GM18867 (cell line): ENCODE measurements around the gene RIIAD1.
"Not testable (repeated sequence)": the region's sequence is repeated elsewhere in the genome, so short reads cannot be mapped to it uniquely, and the experiment has no call there.

ENCODE experiments used
- ATAC-seq: cut with Tn5 transposase; IDR thresholded peaks from one replicate; pipeline ENCODE4 v1.9.1; 2021; ENCODE audit warnings: mild to moderate bottlenecking, moderate library complexity; ENCODE audit not compliant: unreplicated experiment

RIIAD1 gene, protein sequence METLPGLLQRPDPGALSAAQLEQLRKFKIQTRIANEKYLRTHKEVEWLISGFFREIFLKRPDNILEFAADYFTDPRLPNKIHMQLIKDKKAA

DNA sequence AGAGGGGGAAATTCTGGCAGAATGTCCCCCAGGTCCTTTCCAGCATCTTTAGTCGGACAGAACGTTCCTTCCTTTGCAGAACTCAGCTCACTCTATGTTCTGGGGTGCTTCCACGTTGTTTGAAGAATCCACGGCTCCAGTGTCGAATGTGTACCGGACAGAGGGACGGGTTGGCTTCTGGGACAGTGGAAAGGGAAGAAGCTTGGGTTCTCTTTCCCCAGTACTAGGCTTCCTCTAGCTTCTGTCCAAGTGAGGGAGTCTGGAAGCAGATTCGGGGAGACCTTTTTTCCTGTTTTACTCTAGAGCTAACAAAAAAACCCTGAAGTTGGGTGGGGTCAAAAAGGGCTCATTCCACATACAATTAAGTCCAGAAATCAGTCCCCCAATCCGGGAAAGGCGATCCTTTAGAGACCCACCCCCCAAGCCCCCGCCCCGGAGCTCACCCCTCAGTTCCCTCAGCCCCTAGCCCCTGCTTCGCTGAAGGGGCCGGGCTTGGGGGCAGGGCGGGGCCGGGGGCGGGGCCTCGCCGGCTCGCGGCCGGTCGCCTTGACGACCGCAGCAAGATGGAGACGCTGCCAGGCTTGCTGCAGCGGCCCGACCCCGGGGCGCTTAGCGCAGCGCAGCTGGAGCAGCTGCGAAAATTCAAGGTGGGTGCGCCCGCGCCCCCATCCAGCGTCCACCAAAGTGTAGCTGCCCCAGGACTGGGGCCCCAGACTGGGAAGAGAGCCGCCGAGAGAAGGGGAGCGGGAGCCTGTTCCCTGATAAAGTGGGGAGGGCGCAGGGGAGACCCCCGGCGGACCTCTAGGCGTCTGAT, at the start of gene RIIAD1:
Gene RIIAD1, plus strand, starts transcription at position 549 of the 814 bp plus-strand sequence. Its CDS starts 15 bp downstream, at position 564.
- no peak for ATAC-seq

DNA sequence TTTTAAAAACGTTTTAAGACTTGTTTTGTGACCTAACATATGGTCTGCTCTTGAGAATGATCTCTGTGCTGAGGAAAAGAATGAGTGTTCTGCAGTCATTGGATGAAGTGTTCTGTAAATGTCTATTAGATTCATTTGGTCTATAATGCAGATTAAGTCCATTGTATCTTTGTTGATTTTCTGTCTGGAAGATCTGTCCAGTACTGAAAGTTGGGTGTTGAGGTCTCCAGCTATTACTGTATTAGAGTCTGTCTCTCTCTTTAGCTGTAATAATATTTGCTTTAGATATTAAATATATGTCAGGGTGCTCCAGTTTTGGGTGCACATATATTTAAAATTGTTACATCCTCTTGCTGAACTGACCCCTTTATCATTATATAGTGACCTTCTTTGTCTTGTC, 47.9 kb upstream of the RIIAD1 start:
- no peak for ATAC-seq

DNA sequence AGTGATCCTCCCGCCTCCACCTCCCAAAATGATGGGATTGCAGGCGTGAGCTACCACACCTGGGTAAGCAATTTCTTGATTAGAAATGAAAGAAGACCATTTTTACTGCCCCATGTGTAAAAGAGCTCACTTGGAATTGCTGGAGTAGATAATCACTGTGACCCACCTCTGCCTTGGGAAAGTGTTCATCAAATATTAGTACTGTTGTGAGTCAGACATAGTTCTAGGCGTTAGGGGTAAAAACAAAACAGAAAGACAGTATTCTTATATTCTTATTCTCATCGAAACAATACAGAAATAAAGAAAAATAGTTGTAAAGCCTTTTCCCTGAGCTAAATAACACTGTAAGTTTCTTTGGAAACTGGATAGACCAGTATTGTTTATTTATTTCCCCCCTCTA, 40.9 kb upstream of the RIIAD1 start:
- ATAC-seq, result no peak

DNA sequence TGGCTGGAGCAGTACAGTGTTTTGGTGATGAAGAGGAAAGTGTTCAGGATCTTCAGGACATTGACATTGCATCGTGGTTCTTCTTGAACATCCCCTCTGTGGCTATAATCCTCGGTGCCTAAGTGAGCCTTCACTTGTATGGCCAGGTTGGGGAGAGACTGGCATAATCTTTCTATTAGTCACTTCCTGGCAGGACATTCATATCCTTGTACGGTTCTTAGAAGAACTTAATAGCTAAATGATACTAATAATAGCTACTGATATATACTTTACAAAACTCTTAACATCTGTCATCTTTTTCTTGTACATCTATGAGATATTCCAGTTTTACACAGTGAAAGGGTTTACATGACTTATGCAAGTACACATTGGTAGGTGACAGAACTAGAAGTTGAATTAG, 40.5 kb upstream of the RIIAD1 start:
- no peak for ATAC-seq

DNA sequence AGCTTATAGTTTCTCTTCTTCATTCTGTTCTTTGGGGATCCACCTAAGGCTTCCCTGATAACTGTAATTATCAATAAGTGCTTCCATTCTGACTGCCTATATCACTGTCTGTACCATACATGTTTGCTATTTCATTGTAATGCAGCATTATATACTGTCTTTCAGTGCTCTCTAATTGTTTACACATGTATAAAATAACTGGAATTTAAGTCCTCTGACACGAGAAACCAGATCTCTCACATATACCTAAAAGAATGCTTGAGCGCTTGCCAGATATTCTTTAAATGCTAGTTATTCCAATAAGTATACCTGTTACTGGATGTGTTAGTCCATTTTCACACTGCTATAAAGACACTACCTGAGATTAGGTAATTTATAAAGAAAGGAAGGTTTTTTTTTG, 39.4 kb upstream of the RIIAD1 start:
- ATAC-seq, result no peak

DNA sequence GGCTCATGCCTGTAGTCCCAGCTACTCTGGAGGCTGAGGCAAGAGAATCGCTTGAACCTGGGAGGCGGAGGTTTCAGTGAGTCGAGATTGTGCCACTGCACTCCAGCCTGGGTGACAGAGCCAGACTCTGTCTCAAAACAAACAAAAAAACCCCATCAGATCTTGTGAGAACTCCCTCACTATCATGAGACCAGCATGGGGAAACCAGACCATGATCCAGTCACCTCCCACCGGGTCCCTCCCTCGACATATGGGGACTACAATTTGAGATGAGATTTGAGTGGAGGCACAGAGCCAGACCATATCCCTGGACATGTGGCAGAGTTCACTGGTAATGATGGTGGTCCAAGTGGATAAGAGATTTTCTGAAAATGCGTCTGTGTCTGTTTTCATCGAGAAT, 38.4 kb upstream of the RIIAD1 start:
- not testable (repeated sequence) for ATAC-seq

DNA sequence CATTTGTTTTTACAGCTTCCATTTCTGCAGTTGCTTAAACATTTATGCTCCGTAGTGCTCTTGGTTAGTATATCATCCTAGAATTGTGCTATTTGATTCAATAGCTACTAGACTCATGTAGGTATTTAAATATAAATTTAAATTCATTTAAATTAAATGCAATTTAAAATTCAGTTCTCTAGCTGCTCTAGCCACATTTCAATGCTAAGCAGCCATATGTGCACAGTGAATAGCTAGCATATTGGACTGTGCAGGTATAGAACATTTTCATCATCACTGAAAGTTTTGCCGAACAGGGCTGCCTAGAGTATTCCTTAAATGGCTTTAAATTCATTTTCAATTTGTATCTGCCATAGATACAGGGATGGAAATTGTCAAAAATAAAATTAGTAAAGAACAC, 37.2 kb upstream of the RIIAD1 start:
- no peak for ATAC-seq

DNA sequence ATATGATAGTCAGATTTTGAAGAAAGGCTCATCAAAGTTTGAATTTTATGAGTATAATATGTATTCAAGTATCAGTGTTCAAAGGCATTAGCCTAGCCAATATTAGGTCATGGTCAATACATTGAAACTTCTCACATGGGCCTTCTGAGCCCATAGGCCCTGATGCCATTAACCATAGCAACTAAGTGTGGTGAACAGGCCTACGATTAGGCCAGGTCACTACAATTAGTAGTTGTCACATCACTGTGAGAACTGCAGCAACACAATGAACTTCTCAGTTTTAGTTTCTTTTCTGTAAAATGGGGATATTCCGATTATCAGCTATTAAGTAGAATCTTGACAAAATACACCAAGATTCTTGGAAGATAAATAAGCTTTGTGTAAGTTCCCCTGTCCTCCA, 34.8 kb upstream of the RIIAD1 start:
- no peak for ATAC-seq

DNA sequence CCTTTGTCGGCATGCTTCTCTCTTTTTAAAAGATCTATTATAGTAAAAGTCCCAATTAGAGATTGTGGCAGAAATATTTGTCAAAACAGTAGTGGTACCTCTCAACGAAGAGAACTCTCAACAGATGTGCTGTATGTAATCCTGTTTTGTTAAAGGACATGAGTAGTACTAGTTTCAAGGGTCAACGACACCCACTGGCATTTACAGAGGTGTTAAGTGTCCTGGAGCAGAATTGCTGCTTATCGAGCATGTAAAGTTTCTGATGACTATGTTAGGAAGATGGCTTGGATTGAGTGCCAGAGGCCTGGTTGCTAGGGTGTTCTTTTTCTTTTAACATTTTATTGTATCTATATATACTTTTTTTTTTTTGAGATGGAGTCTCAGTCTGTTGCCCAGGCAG, 31.8 kb upstream of the RIIAD1 start:
- ATAC-seq, result no peak

DNA sequence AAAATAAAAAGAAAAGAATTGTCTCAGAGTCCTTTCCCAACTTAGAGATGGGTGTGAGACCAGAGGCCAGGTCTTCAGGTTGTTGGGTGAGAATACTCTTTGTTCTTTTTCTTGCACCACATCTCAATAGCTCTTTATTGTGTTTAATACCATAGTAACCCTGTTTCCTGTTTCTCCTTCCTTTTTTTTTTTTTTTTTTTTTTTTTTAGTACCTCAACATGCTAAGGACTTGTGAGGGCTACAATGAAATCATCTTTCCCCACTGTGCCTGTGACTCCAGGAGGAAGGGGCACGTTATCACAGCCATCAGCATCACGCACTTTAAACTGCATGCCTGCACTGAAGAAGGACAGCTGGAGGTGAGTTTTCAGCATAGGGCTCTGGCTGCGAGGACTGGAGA, 29.1 kb upstream of the RIIAD1 start:
- ATAC-seq, result no peak

DNA sequence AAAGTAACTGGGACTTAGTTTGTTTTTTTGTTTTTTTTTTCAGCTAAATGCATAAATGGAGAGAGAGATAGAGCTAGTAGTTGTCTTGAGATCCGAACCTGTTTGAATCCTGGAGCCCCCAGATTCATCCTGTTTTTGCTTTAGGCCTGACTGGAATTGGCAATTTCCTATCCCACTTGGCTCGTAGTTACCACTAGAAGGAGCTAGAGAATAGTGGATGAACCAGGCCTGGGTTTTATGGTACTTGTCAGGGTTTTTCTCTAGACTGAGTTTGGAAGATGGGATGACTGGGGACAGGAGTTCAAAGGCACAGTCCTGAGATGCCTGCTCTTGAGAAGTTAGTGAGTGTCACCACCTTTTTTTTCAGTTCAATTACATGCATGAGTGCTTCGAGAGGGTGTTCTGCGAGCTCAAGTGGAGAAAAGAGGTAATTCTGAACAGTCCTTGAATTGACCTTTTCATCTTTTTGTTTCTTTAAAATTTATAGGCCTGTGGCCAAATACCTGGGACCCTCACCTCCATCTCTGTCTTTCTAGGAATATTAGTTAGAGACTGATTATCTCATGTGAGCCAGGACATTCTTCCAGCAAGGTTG, 28.2 kb upstream of the RIIAD1 start:
- ATAC-seq, result no peak

DNA sequence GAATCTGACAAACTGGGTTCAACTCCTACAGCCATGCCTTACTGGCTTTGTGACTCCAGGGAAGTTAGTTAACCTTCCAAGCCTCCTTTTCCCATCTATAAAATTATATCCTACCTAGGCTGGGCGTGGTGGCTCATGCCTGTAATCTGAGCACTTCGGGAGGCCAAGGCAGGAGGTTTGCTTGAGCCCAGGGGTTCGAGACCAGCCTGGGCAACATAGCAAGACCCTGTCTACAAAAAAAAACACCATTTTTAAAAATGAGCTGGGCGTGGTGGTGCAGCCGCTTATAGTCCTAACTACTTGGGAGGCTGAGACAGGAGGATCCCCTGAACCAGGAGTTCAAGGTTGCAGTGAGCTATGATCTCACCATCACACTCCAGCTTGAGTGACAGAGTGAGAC, 19.8 kb upstream of the RIIAD1 start:
- no peak for ATAC-seq

DNA sequence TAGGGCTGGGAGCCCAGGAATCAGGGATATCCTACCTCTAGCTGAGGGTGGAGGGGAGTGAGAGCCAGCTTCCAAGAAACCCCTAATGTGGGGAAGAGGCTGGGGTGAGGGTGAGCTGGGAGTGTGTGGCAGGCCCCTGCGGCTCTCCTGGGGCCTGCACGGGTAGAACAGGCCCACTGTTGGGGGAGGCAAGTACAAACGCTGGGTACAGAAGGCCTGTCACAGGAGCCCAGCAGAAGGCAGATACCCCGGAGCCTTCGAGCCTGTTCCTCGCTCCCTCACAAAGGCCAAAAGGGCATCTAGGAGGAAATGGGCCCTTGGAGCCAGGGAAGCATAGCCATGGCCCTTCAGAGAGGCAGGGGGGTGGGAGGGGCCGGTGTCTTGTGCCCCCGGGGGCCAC, 18.4 kb upstream of the RIIAD1 start:
- ATAC-seq, result no peak

DNA sequence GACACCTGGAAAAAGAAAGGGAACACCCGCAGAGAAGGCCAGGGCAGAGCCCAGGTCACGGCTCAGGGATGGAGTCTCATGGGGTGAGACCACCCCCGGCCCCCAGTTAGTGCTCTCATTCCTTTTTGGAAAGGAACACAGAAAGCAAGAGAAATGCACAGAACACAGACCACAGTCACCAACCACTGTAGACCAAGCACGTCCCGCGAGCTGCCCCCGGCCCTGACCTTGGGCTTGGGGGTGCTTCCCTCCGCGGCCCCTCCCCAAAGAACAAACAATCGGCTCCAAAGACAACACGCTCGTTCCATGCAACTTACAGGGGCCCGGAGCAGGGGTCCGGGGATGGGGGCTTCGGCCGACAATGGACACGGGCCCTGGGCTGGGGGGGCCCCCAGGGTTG, 17.5 kb upstream of the RIIAD1 start:
- ATAC-seq, result no peak

DNA sequence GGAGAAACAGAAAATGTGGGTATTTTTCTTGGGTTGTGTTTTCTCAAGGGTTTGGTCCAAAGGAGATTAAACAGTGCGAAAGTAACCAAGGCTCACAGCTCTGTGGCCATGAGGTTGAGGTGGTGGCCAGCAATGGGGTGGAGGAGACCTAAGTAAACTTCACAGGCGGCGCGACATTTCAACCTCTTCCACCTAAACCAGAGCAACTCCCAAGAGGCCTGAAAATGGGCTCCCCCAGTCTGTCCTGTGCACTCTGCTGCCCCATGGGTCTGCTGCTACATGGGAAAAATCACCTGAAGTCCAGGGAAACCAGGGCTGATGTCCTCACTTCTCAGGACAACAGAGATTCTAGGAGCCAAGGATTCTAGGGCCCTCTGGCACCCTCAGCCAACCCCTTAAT, 17.1 kb upstream of the RIIAD1 start:
- no peak for ATAC-seq

DNA sequence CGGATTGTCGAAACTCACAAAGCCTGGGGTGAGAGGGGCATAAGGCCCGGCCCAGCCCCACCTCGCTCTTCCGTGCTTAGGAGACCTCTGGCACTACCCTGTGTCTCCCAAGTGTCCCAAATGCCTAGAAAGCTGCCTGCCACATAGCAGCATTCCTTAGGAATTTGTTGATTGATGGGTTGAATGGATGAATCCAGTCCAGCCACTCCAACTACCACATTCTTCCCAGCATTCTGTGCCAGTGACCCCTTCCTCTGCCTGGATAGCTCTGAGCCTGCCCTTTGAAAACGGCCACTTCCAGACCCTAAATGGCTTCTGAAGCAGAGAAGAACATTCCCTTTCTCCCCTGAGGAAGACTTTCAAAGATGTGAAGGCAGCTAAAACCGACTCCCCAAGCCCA, 16.2 kb upstream of the RIIAD1 start:
- no peak for ATAC-seq

DNA sequence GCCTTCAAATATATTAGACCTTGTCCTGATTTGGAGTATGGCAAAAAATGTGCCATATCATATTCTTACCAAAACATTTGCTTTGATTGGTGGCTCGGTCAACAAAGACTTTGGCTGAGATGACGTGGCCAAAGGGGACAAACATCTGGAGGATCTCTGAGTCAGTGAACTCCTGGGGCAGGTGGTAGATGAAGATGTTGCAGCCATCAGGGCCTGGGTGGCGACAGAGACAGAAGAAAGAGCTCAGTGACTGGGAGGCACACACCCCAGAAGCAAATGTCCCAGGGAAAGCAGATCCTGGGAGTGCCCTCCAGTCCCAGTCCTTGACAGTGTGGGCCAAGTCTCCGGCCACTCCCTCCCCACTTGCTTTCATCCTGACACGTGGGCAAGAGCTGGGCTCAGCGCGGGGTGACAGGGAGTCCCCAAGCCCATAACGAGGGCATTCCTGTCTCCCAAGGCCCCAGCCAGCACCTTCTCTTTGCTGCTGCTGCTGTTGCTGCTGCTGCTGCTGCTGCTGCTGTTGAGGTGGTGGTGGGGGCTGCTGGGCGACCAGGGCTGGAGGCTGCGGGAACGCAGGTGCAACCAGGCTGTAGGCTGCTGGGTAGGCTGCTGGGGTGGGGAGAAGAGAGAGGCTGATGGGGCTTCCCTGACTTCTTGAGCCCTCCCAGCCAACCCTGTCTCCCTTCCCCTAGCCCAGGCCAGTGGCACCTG, 15.4 kb upstream of the RIIAD1 start:
- ATAC-seq, result no peak

DNA sequence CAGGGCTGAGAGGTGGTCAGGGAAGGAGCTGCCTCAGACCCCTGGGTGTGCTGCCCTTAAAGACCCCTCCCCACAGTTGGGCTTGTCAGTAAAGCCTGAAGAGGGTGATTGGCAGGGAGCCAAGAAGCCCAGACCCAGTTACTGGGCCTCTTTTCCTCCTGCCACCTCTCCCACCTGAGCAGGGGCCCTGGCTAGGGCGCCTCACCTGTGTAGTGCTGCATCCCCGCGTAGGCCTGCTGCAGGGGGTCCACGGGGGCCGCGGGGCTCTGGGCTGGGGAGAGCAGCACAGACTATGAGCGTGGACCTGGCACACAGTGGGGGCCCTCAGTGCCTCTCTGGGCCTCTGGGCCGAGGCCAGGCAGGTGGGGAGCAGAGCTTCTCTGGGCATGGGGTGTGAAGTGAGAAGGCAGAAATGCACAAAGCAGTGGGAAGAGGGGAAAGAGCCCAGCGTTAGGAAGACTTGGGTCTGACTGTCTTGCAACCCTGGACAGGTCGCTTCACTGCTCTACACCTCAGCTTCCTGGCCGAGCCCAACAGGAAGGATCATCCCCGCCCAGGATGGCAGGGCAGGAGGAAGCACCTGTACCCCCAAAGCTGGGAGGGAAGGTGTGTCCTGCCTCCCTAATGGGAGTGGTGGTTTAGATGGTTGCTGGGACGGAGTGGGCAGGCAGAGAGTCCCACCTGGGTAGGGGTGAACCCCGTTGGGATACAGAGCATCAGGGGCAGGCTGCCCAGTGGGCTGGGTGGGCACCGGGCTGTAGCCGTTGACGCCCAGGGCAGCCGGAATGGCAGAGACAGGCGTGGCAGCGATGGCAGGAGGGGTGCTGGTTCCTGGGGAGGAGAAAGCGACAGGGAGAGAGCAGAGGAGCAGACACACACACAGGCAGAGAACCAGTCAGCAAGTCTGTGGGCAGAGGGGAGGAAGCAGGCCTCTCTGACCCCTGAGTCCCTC, 14.6 kb upstream of the RIIAD1 start:
- ATAC-seq, result no peak

DNA sequence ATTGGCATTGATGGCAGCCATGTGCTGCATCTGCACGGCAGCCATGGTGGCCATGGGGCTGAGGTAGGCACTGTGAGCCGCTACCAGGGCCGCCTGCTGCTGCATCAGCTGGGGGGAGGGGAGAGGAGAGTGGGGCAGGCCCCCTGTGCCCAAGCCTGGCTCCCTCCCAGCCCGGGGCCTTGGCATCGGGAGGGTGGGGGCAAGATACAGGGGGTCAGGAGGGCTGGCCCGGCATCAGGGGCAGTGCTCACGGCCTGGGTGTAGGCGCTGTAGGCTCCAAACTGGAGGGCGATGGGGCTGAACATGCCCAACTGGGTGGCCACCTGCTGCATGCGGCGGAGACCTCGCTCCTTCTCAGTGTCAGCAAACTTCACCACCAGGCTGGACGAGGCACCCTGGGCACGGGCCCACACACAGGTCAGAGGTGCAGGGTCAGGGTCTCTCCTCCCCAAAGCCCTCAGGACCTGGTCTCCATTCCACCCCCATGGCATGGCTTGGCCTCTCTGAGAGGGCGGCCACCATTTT, 13.7 kb upstream of the RIIAD1 start:
- ATAC-seq, result no peak

DNA sequence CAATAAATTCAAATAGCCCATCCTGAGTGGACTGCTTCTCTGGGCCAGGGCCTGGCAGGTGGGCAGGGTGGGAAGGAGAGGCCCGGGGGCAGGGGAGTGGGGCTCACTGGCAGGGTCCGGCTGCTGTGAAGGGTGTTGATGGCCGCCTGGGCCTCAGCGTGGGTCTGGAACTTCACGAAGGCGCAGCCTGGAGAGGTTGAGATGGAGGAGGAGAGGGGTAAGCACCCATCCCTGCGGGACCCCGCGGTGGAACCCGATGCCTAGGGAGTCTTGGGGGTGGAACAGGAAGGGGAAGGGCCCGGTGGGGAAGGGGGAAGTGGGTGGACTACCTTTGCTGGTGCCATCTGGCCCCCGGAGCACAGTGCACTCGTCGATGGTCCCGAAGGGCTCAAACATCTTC, 12.4 kb upstream of the RIIAD1 start:
- ATAC-seq, result no peak
